Epithelial cell of esophagus (primary cell): ENCODE measurements around the gene IL1RN.

Source experiments
- DNase-seq: peaks from one replicate; pipeline ENCODE4 v3.0.0; 2010; ENCODE audit warnings: low read depth
- H3K4me3 ChIP-seq: 2 replicates; pipeline ENCODE4 v1.5.1; 2011; ENCODE audit warnings: mild to moderate bottlenecking, low read length, control low read depth
- CTCF ChIP-seq: IDR thresholded peaks from 2 replicates; pipeline ENCODE4 v1.5.1; 2011; ENCODE audit warnings: low read depth, mild to moderate bottlenecking, low read length, control low read depth, inconsistent platforms; ENCODE audit not compliant: insufficient read depth; ENCODE audit errors: missing control alignments

Gene IL1RN

GRCh38 chr2:113175736-113176695 lies 48.6 kb downstream of the IL1RN start:
- no peak overlapping the region for H3K4me3 ChIP-seq
- no peak for TF ChIP-seq CTCF
- DNase-seq: no peak

GRCh38 chr2:113176696-113177355 lies 49.4 kb downstream of the IL1RN start:
- TF ChIP-seq CTCF: no peak
- no peak overlapping the region for H3K4me3 ChIP-seq
- no peak for DNase-seq

GRCh38 chr2:113178069-113178746 lies 50.8 kb downstream of the IL1RN start:
- no peak overlapping the region for H3K4me3 ChIP-seq
- TF ChIP-seq CTCF: no peak
- DNase-seq: no peak

- no peak for TF ChIP-seq CTCF
- DNase-seq: no peak
- no peak overlapping the region for H3K4me3 ChIP-seq
These were observed 51.5 kb downstream of the IL1RN start for GRCh38 chr2:113178891-113179290.

- DNase-seq: no peak
- H3K4me3 ChIP-seq: no peak overlapping the region
- TF ChIP-seq CTCF: no peak
These were observed 52.1 kb downstream of the IL1RN start for GRCh38 chr2:113179446-113180045.

GRCh38 chr2:113180131-113180946 lies 52.9 kb downstream of the IL1RN start:
- H3K4me3 ChIP-seq: no peak overlapping the region
- no peak for DNase-seq
- TF ChIP-seq CTCF: no peak
